ENCODE measurements around the gene MEX3A.
A peak's percentile ranks its signal among the peaks of the same experiment; 100 is the strongest.

The MEX3A gene, protein sequence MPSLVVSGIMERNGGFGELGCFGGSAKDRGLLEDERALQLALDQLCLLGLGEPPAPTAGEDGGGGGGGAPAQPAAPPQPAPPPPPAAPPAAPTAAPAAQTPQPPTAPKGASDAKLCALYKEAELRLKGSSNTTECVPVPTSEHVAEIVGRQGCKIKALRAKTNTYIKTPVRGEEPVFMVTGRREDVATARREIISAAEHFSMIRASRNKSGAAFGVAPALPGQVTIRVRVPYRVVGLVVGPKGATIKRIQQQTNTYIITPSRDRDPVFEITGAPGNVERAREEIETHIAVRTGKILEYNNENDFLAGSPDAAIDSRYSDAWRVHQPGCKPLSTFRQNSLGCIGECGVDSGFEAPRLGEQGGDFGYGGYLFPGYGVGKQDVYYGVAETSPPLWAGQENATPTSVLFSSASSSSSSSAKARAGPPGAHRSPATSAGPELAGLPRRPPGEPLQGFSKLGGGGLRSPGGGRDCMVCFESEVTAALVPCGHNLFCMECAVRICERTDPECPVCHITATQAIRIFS

DNA sequence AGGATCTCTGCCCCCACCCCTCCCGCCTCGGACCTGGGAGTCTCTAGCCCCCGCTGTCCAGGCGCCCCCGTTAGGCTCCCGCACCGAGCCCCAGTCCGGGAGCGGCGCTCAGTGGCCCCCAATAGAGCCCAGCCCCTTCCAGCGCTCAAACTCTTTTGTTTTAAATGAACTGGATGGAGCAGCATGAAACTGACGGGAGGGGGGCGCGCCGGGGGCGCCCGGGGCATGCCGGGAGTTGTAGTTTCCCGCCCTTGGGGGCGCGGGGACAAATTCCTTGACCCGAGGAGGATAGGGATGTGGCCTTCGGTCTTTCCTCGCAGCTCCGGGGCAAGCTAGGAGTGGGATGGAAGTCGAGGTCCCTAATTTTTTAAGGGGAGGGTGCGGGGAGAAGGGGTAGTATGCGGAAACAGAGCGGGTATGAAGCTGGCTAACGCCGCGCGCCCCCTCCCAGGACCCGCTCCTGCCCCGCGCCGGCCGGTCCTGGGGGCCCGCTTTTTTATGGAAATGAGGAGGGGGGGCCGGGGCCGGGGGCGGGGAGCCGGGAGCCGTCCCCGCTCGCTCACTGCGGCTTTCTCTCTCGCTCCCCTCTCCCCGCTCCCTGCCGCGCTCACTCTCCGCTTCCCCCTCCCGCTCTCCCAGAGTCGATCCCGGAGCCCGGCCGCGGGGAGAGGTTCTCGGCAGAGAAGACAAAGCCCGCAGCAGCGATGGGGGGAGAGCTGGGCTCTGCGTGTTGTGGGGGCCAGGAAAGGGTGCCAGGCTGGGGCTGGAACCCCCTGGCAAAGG lies at the start of gene MEX3A:
MEX3A (minus strand) TSS at position 157 of the 783 bp plus-strand sequence. CDS start 467 bp downstream, outside the sequence.
- Histone ChIP-seq H4K20me1 (ENCODE audit: control insufficient read depth, insufficient read depth, low read depth, low read length) (no peaks in the 10 kb centered on the region), H3K4me3 (ENCODE audit: low read length) (peak within 1 kb of the TSS; percentile 77), H3K9me3 (ENCODE audit: control insufficient read depth, insufficient read depth, low read length) (no peaks in the 10 kb centered on the region), H3K36me3 (ENCODE audit: control insufficient read depth, low read length) (no peaks in the 10 kb centered on the region), H3K4me2 (ENCODE audit: low read length) (peak within 1 kb of the TSS; percentile 81), H3K27ac (ENCODE audit: low read depth, low read length) (no peak within 1 kb of the TSS), H3F3A (ENCODE audit: control insufficient read depth, insufficient read depth) (peaks cover 22% of the 10 kb centered on the region), H3K79me2 (ENCODE audit: control insufficient read depth, low read length) (no peaks in the 10 kb centered on the region), H3K27me3 (ENCODE audit: control insufficient read depth, low read length) (peaks cover 22% of the 10 kb centered on the region), H3K9me2 (replicated peaks; ENCODE audit: control insufficient read depth, low read length) (no peaks in the 10 kb centered on the region), H3K4me1 (ENCODE audit: control insufficient read depth, low read length) (peaks cover 32% of the 10 kb centered on the region)
- TF ChIP-seq, protein P1, sequence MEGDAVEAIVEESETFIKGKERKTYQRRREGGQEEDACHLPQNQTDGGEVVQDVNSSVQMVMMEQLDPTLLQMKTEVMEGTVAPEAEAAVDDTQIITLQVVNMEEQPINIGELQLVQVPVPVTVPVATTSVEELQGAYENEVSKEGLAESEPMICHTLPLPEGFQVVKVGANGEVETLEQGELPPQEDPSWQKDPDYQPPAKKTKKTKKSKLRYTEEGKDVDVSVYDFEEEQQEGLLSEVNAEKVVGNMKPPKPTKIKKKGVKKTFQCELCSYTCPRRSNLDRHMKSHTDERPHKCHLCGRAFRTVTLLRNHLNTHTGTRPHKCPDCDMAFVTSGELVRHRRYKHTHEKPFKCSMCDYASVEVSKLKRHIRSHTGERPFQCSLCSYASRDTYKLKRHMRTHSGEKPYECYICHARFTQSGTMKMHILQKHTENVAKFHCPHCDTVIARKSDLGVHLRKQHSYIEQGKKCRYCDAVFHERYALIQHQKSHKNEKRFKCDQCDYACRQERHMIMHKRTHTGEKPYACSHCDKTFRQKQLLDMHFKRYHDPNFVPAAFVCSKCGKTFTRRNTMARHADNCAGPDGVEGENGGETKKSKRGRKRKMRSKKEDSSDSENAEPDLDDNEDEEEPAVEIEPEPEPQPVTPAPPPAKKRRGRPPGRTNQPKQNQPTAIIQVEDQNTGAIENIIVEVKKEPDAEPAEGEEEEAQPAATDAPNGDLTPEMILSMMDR (IDR thresholded peaks at IDR 0.05; ENCODE audit: low read depth, low read length, poor library complexity, severe bottlenecking) = no peak
- no peak for TF ChIP-seq EZH2phosphoT487 (IDR thresholded peaks at IDR 0.05; ENCODE audit: borderline replicate concordance, low read length)

DNA sequence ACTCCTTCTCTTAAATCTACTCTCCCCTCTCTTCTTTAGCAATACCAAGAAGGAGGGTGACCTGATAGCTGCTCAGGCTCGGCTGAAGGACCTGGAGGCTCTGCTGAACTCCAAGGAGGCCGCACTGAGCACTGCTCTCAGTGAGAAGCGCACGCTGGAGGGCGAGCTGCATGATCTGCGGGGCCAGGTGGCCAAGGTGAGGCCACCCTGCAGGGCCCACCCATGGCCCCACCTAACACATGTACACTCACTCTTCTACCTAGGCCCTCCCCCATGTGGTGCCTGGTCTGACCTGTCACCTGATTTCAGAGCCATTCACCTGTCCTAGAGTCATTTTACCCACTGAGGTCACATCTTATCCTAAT lies 48.3 kb upstream of the MEX3A start:
- Histone ChIP-seq H3K4me2 (ENCODE audit: low read length) (no peak overlapping the region), H3K79me2 (ENCODE audit: control insufficient read depth, low read length) (no peaks in the 10 kb centered on the region), H3K27me3 (ENCODE audit: control insufficient read depth, low read length) (no peaks in the 10 kb centered on the region), H3F3A (ENCODE audit: control insufficient read depth, insufficient read depth) (no peaks in the 10 kb centered on the region), H4K20me1 (ENCODE audit: control insufficient read depth, insufficient read depth, low read depth, low read length) (no peaks in the 10 kb centered on the region), H3K27ac (ENCODE audit: low read depth, low read length) (no peak overlapping the region), H3K9me3 (ENCODE audit: control insufficient read depth, insufficient read depth, low read length) (no peaks in the 10 kb centered on the region), H3K4me3 (ENCODE audit: low read length) (no peak overlapping the region), H3K4me1 (ENCODE audit: control insufficient read depth, low read length) (peaks cover 16% of the 10 kb centered on the region), H3K9me2 (replicated peaks; ENCODE audit: control insufficient read depth, low read length) (no peaks in the 10 kb centered on the region), H3K36me3 (ENCODE audit: control insufficient read depth, low read length) (no peaks in the 10 kb centered on the region)
- TF ChIP-seq EZH2phosphoT487 (IDR thresholded peaks at IDR 0.05; ENCODE audit: borderline replicate concordance, low read length) = no peak
- TF ChIP-seq, protein P1 (IDR thresholded peaks at IDR 0.05; ENCODE audit: low read depth, low read length, poor library complexity, severe bottlenecking) = no peak

DNA sequence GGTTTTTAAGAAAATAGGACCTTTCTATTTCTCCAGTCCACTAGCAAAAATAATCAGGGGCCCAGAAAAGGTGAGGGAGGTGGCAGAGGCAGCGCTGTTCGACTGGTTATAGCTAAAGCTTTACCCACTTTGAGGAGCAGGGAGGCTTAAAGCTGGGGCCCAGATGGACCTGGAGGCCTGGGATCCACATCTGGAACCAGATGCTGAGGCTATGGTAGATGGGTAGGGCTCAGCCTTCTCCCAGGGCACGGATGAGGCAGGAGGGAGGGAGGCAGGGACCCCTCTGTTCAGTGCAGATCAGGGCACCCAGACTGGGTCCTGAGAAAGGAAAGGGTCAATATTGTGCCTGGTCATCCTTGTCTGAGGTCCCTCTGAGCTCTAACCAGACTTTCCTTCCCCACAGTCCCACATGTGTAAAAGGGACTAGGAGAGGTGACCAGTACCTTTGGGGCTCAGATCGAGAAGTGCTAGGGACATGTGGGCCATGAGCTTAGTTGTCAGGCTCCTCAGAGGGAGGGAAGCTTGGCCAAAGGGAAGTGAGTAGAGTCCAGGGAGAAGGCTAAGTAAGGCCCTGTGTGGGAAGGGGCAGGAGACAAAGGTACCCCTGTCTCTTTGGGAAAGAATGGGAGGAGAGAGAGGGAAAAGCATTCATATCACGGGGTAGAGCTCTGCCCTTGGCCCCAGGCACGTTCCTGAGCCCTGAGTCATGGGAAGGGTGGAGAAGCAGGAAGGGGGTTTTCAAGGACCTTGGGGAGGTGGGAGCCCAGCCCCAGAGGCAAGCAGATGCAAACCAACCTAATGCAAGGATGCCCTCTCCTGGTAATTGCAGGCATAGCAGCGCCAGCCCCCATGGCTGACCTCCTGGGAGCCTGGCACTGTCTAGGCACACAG lies 47.7 kb upstream of the MEX3A start:
- H3K27ac ChIP-seq (ENCODE audit: low read depth, low read length) = no peak overlapping the region
- no peak overlapping the region for H3K4me3 ChIP-seq (ENCODE audit: low read length)

More for the DNA sequence above, 47.7 kb upstream of the MEX3A start:
- no peaks in the 10 kb centered on the region for H3K9me2 ChIP-seq (replicated peaks; ENCODE audit: control insufficient read depth, low read length)
- H4K20me1 ChIP-seq (ENCODE audit: control insufficient read depth, insufficient read depth, low read depth, low read length) = no peaks in the 10 kb centered on the region
- H3K4me2 ChIP-seq (ENCODE audit: low read length) = no peak overlapping the region
- H3F3A ChIP-seq (ENCODE audit: control insufficient read depth, insufficient read depth) = peaks cover under 1% of the 10 kb centered on the region; the same call in 1 of the 2 replicates
- no peaks in the 10 kb centered on the region for H3K9me3 ChIP-seq (ENCODE audit: control insufficient read depth, insufficient read depth, low read length)
- H3K27me3 ChIP-seq (ENCODE audit: control insufficient read depth, low read length) = no peaks in the 10 kb centered on the region
- H3K36me3 ChIP-seq (ENCODE audit: control insufficient read depth, low read length) = no peaks in the 10 kb centered on the region
- TF ChIP-seq, protein P1 (IDR thresholded peaks at IDR 0.05; ENCODE audit: low read depth, low read length, poor library complexity, severe bottlenecking) = peak; percentile 96
- no peak for TF ChIP-seq EZH2phosphoT487 (IDR thresholded peaks at IDR 0.05; ENCODE audit: borderline replicate concordance, low read length)
- H3K79me2 ChIP-seq (ENCODE audit: control insufficient read depth, low read length) = no peaks in the 10 kb centered on the region
- peaks cover 18% of the 10 kb centered on the region for H3K4me1 ChIP-seq (ENCODE audit: control insufficient read depth, low read length)
